Mesenchymal stem cell (in vitro differentiated cells and primary cell): ENCODE data around the gene TEAD1.

Experiments
- DNase-seq: peaks from one replicate; pipeline ENCODE4 v3.0.0-alpha.2; 2013
- H2AFZ ChIP-seq: one replicate; pipeline ENCODE4 v1.6.1; 2013; ENCODE audit warnings: low read depth, mild to moderate bottlenecking, control low read depth, inconsistent platforms, low read length, moderate library complexity
- H2AK5ac ChIP-seq: 2 replicates; pipeline ENCODE4 v1.6.1; 2013; ENCODE audit warnings: low read length, moderate library complexity, mild to moderate bottlenecking, inconsistent platforms; ENCODE audit not compliant: severe bottlenecking
- H2BK120ac ChIP-seq: one replicate; pipeline ENCODE4 v1.6.1; 2013; ENCODE audit warnings: low read depth, mild to moderate bottlenecking, inconsistent platforms, low read length, moderate library complexity
- H2BK12ac ChIP-seq, 2 experiments: one replicate each; pipeline ENCODE4 v1.6.1; 2013; ENCODE audit warnings: inconsistent platforms in 2 of 2, low read length in 2 of 2, mild to moderate bottlenecking in 2 of 2, moderate library complexity in 2 of 2, control low read depth in 1 of 2
- H2BK15ac ChIP-seq: one replicate; pipeline ENCODE4 v1.6.1; 2013; ENCODE audit warnings: mild to moderate bottlenecking, low read depth, inconsistent platforms; ENCODE audit not compliant: poor library complexity, severe bottlenecking
- H2BK5ac ChIP-seq: 2 replicates; pipeline ENCODE4 v1.6.1; 2013; ENCODE audit warnings: low read depth, mild to moderate bottlenecking, low read length, control low read depth, inconsistent platforms; ENCODE audit not compliant: poor library complexity, severe bottlenecking
- H3K14ac ChIP-seq, 2 experiments: one replicate each; pipeline ENCODE4 v1.6.1; 2013; ENCODE audit warnings: inconsistent platforms in 2 of 2, low read length in 2 of 2, control low read depth in 1 of 2, mild to moderate bottlenecking in 1 of 2, moderate library complexity in 1 of 2
- H3K18ac ChIP-seq, 2 experiments: one replicate each; pipeline ENCODE4 v1.6.1; 2013; ENCODE audit warnings: inconsistent platforms in 2 of 2, low read length in 2 of 2, control low read depth in 1 of 2, low read depth in 1 of 2, mild to moderate bottlenecking in 1 of 2
- H3K23ac ChIP-seq, 2 experiments: one replicate each; pipeline ENCODE4 v1.6.1; 2013; ENCODE audit warnings: inconsistent platforms in 2 of 2, low read length in 2 of 2, mild to moderate bottlenecking in 2 of 2, moderate library complexity in 2 of 2, control low read depth in 1 of 2
- H3K27ac ChIP-seq: 2 replicates; pipeline ENCODE4 v1.5.1; 2013; ENCODE audit warnings: mild to moderate bottlenecking, moderate library complexity, low read length, control low read depth, inconsistent platforms; ENCODE audit not compliant: poor library complexity, severe bottlenecking
- H3K27me3 ChIP-seq, 2 experiments: 2 replicates each; pipeline versions ENCODE4 v1.6.1 to v1.7.0; 2013; ENCODE audit warnings: low read length in 2 of 2, mild to moderate bottlenecking in 2 of 2, moderate library complexity in 2 of 2, control low read depth in 1 of 2, inconsistent platforms in 1 of 2; ENCODE audit not compliant: control insufficient read depth in 1 of 2, insufficient read depth in 1 of 2
- H3K36me3 ChIP-seq, 2 experiments: 2 replicates each; pipeline versions ENCODE4 v1.6.1 to v1.7.0; 2013; ENCODE audit warnings: low read length in 2 of 2, control low read depth in 1 of 2, inconsistent platforms in 1 of 2, low read depth in 1 of 2, mild to moderate bottlenecking in 1 of 2; ENCODE audit not compliant: insufficient read depth in 2 of 2, control insufficient read depth in 1 of 2
- H3K4ac ChIP-seq, 2 experiments: one replicate each; pipeline ENCODE4 v1.6.1; 2013; ENCODE audit warnings: inconsistent platforms in 2 of 2, low read length in 2 of 2, mild to moderate bottlenecking in 2 of 2, moderate library complexity in 2 of 2, control low read depth in 1 of 2, low read depth in 1 of 2
- H3K4me1 ChIP-seq: 2 replicates; pipeline ENCODE4 v1.6.1; 2013; ENCODE audit warnings: low read depth, low read length, control low read depth; ENCODE audit not compliant: control insufficient read depth, insufficient read depth
- H3K4me2 ChIP-seq: 2 replicates; pipeline ENCODE4 v1.6.1; 2013; ENCODE audit warnings: low read length, mild to moderate bottlenecking, inconsistent platforms; ENCODE audit not compliant: poor library complexity, severe bottlenecking
- H3K4me3 ChIP-seq, 2 experiments: 2 replicates each; pipeline versions ENCODE4 v1.5.1 to v1.7.0; 2013; ENCODE audit warnings: low read length in 2 of 2, mild to moderate bottlenecking in 2 of 2, control low read depth in 1 of 2, low read depth in 1 of 2; ENCODE audit not compliant: insufficient read depth in 1 of 2
- H3K79me1 ChIP-seq: replicated peaks from 2 replicates; pipeline ENCODE4 v1.6.1; 2013; ENCODE audit warnings: mild to moderate bottlenecking, control low read depth, low read length, inconsistent platforms; ENCODE audit not compliant: poor library complexity, severe bottlenecking
- H3K9ac ChIP-seq: 2 replicates; pipeline ENCODE4 v1.7.0; 2013; ENCODE audit warnings: mild to moderate bottlenecking, low read length, moderate library complexity
- H3K9me3 ChIP-seq: 2 replicates; pipeline ENCODE4 v1.7.0; 2013; ENCODE audit warnings: mild to moderate bottlenecking, low read length; ENCODE audit not compliant: control insufficient read depth
- H4K8ac ChIP-seq: one replicate; pipeline ENCODE4 v1.6.1; 2013; ENCODE audit warnings: inconsistent platforms, mild to moderate bottlenecking, low read length, moderate library complexity
- H4K91ac ChIP-seq: one replicate; pipeline ENCODE4 v1.6.1; 2013; ENCODE audit warnings: mild to moderate bottlenecking, low read length, inconsistent platforms
- WGBS: methylation state at CpG from one replicate; pipeline ENCODE4 v1.1.7; 2013; ENCODE audit warnings: mixed read lengths; 5-methylcytosine and 5-hydroxymethylcytosine counted together

The TEAD1 gene

DNA sequence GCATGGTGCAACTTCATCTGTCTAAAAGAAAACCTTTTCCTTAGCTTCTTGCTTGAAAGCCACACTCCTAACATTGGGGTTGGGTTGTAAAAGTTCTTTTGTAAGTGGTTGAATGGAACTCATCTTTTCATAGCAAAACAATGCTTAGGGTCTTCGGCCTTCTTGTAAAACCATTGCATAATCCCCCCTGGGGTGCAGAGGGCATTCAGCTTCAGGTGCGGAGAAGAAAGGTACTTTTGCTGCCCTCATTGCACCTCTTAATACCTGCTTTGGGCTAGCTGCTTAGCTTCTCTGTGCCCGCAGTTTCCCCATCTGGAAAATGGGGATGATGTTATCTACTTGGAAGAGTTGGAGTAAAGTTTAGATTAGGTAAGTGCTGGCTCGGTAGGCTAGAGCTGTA lies 10.1 kb downstream of the TEAD1 start:
- no peaks in the 10 kb centered on the region for H3K79me1 ChIP-seq
- no peak overlapping the region for H3K14ac ChIP-seq
- 96% methylated on average over 3 of the region's 4 CpGs for WGBS
- peak overlapping the region; percentile 35 for H2AK5ac ChIP-seq
- no peak overlapping the region for H3K23ac ChIP-seq
- peak overlapping the region; percentile 27 for H4K8ac ChIP-seq
- H3K18ac ChIP-seq, result peak overlapping the region in 1 of 2 experiments; percentile 45
- peak overlapping the region; percentile 26 to 91 for H3K4ac ChIP-seq
- no peak overlapping the region for H2BK120ac ChIP-seq
- peak overlapping the region; percentile 32 to 38 for H2BK12ac ChIP-seq
- H3K36me3 ChIP-seq, result peaks cover 4 to 9% of the 10 kb centered on the region in 2 experiments
- H3K4me3 ChIP-seq, result peak overlapping the region in 1 of 2 experiments; percentile 3
- no peak overlapping the region for H2BK5ac ChIP-seq
- no peaks in the 10 kb centered on the region for H3K27me3 ChIP-seq
- H2BK15ac ChIP-seq, result no peak overlapping the region
- no peaks in the 10 kb centered on the region for H3K9me3 ChIP-seq
- no peak overlapping the region for H2AFZ ChIP-seq
- H3K4me1 ChIP-seq, result peaks cover 22% of the 10 kb centered on the region
- no peak for DNase-seq
- H3K4me2 ChIP-seq, result no peak overlapping the region
- no peak overlapping the region for H4K91ac ChIP-seq
- H3K27ac ChIP-seq, result no peak overlapping the region
- H3K9ac ChIP-seq, result no peak overlapping the region

DNA sequence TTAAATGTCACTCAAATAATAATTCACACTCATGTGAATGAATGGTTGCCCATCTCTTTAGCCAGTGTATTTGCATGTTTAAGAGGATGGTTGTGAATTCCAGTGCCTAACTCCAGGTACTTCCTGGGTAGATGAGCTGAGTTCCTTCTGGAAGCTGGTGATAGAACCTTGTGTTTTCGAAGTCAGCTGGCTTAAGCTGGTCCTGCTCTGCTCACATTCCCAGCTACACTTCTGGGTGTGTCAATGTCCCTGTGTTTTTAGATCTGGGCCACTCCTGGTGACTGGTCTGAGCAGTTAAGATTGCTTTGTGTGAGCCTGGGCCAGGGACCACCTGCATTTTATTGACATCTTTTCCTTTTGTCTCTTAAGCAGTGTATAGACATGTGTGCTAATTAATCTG lies 10.6 kb downstream of the TEAD1 start:
- peak overlapping the region; percentile 46 for H3K9ac ChIP-seq

DNA sequence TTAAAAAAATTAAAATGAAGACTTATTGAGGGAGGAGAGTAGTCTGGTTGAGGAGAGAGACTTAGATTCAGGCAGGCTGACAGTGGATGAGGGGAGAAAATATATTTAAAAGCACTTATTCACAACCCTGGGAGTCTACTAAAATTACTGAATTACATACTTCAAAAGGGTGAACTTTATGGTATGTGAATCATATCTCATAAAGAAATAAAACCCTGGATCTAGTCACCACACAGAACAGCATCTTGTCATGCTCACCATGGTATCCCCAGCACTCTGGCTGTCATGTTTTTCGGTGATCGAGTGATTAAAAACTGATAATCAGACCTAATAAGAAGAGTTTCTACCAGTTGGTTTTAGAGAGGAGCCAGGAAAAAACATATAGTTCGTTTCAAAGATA lies 11.0 kb downstream of the TEAD1 start:
- H3K79me1 ChIP-seq, result no peaks in the 10 kb centered on the region
- H3K18ac ChIP-seq, result no peak overlapping the region
- H3K4me2 ChIP-seq, result no peak overlapping the region
- no peak overlapping the region for H3K27ac ChIP-seq
- no peak overlapping the region for H4K8ac ChIP-seq
- peak overlapping the region; percentile 46 for H3K9ac ChIP-seq
- no peak overlapping the region for H2AK5ac ChIP-seq
- no peak overlapping the region for H3K14ac ChIP-seq
- no peak for DNase-seq
- H3K4me3 ChIP-seq, result no peak overlapping the region
- H3K36me3 ChIP-seq, result peaks cover 4 to 9% of the 10 kb centered on the region in 2 experiments
- H3K4ac ChIP-seq, result no peak overlapping the region
- H3K4me1 ChIP-seq, result peaks cover 22% of the 10 kb centered on the region
- H2BK15ac ChIP-seq, result no peak overlapping the region
- no peak overlapping the region for H2BK5ac ChIP-seq
- H4K91ac ChIP-seq, result no peak overlapping the region
- no peak overlapping the region for H2AFZ ChIP-seq
- H3K9me3 ChIP-seq, result no peaks in the 10 kb centered on the region
- H2BK12ac ChIP-seq, result no peak overlapping the region
- no peaks in the 10 kb centered on the region for H3K27me3 ChIP-seq
- H3K23ac ChIP-seq, result no peak overlapping the region
- no peak overlapping the region for H2BK120ac ChIP-seq
- WGBS, result 100% methylated on average over 1 of the region's 3 CpGs

More for the DNA sequence above, 10.6 kb downstream of the TEAD1 start:
- H3K14ac ChIP-seq, result no peak overlapping the region
- peak overlapping the region; percentile 5 to 61 for H3K18ac ChIP-seq
- H2BK12ac ChIP-seq, result peak overlapping the region in 1 of 2 experiments; percentile 83
- peak overlapping the region; percentile 52 for H4K91ac ChIP-seq
- no peak overlapping the region for H2AFZ ChIP-seq
- no peak for DNase-seq
- H3K4ac ChIP-seq, result peak overlapping the region; percentile 1 to 91
- H2AK5ac ChIP-seq, result peak overlapping the region; percentile 67
- no peak overlapping the region for H2BK15ac ChIP-seq
- no peak overlapping the region for H4K8ac ChIP-seq
- no peak overlapping the region for H3K4me2 ChIP-seq
- H3K36me3 ChIP-seq, result peaks cover 4 to 9% of the 10 kb centered on the region in 2 experiments
- H3K4me1 ChIP-seq, result peaks cover 22% of the 10 kb centered on the region
- no peak overlapping the region for H3K27ac ChIP-seq
- 87% methylated on average over 1 of the region's 1 CpG for WGBS
- H3K27me3 ChIP-seq, result no peaks in the 10 kb centered on the region
- no peak overlapping the region for H3K23ac ChIP-seq
- peak overlapping the region in 1 of 2 experiments; percentile 3 for H3K4me3 ChIP-seq
- H3K9me3 ChIP-seq, result no peaks in the 10 kb centered on the region
- H2BK120ac ChIP-seq, result no peak overlapping the region
- no peak overlapping the region for H2BK5ac ChIP-seq
- H3K79me1 ChIP-seq, result no peaks in the 10 kb centered on the region

- H3K27me3 ChIP-seq, result no peaks in the 10 kb centered on the region
- H3K9ac ChIP-seq, result peak overlapping the region; percentile 46
- peaks cover 20% of the 10 kb centered on the region for H3K4me1 ChIP-seq
- DNase-seq, result no peak
- H3K79me1 ChIP-seq, result no peaks in the 10 kb centered on the region
- H3K36me3 ChIP-seq, result peaks cover 4 to 9% of the 10 kb centered on the region in 2 experiments
- no peak overlapping the region for H2BK5ac ChIP-seq
- peak overlapping the region; percentile 62 for H2BK120ac ChIP-seq
- no peak overlapping the region for H2BK15ac ChIP-seq
- peak overlapping the region; percentile 43 for H3K27ac ChIP-seq
- H3K14ac ChIP-seq, result no peak overlapping the region
- WGBS, result 94% methylated on average over 2 of the region's 2 CpGs
- H3K23ac ChIP-seq, result no peak overlapping the region
- no peak overlapping the region for H2AFZ ChIP-seq
- H3K18ac ChIP-seq, result peak overlapping the region in 1 of 2 experiments; percentile 58
- H2BK12ac ChIP-seq, result peak overlapping the region in 1 of 2 experiments; percentile 75
- H3K4ac ChIP-seq, result peak overlapping the region; percentile 51 to 59
- H3K9me3 ChIP-seq, result no peaks in the 10 kb centered on the region
- peak overlapping the region; percentile 79 for H4K8ac ChIP-seq
- no peak overlapping the region for H4K91ac ChIP-seq
- H3K4me2 ChIP-seq, result no peak overlapping the region
- H3K4me3 ChIP-seq, result no peak overlapping the region
- H2AK5ac ChIP-seq, result peak overlapping the region; percentile 70
Measured at GRCh38 chr11:12686246-12687060, 12.2 kb downstream of the TEAD1 start.
